Stimulated activated naive CD8-positive, alpha-beta T cell treated with anti-CD3 and anti-CD28 coated beads, Interleukin-15, amount 100 ng/mL, for 72 hours (primary cell): Measurements from ENCODE around the gene LYST.
A peak's percentile ranks its signal among the peaks of the same experiment; 100 is the strongest.
"Not testable (repeated sequence)": the region's sequence is repeated elsewhere in the genome, so short reads cannot be mapped to it uniquely, and the experiment has no call there.

Experiments used
- ATAC-seq: fragments of 150-1000 bp; cut with Tn5 transposase; 2 replicates; pipeline ENCODE4 v1.10.0; 2021; ENCODE audit warnings: mild to moderate bottlenecking, moderate library complexity
- DNase-seq, 2 donors: peaks; one replicate each; pipeline ENCODE4 v3.0.0; 2021 to 2022
- H3K27ac Mint-ChIP-seq, 2 donors: one replicate each; pipeline ENCODE4 v1.8.0; 2022; ENCODE audit warnings: mild to moderate bottlenecking in 2 of 2, mixed read lengths in 2 of 2, moderate library complexity in 2 of 2
- H3K27me3 Mint-ChIP-seq: one replicate; pipeline ENCODE4 v1.8.0; 2022; ENCODE audit warnings: mixed read lengths
- H3K4me1 Mint-ChIP-seq: one replicate; pipeline ENCODE4 v1.8.0; 2022; ENCODE audit warnings: mild to moderate bottlenecking, mixed read lengths
- H3K4me3 Mint-ChIP-seq, 2 donors: one replicate each; pipeline ENCODE4 v1.8.0; 2022; ENCODE audit warnings: mild to moderate bottlenecking in 2 of 2, mixed read lengths in 2 of 2, moderate library complexity in 1 of 2
- H3K9me3 Mint-ChIP-seq, 2 donors: one replicate each; pipeline ENCODE4 v1.8.0; 2022; ENCODE audit warnings: mixed read lengths in 2 of 2

The LYST gene

GRCh38 chr1:235855811-235856429 is 10.8 kb downstream of the LYST start:
- H3K27me3 Mint-ChIP-seq, result no peaks in the 10 kb centered on the region
- DNase-seq (no peak), ATAC-seq (peak; percentile 93)
- H3K27ac Mint-ChIP-seq, result peak overlapping the region in 1 of 2 donors; percentile 9
- no peaks in the 10 kb centered on the region for H3K9me3 Mint-ChIP-seq
- peaks cover 38% of the 10 kb centered on the region for H3K4me1 Mint-ChIP-seq
- peak overlapping the region in 1 of 2 donors; percentile 48 for H3K4me3 Mint-ChIP-seq

- H3K27me3 Mint-ChIP-seq, result no peaks in the 10 kb centered on the region
- H3K9me3 Mint-ChIP-seq, result no peaks in the 10 kb centered on the region
- no peak for ATAC-seq
- peaks cover 54% of the 10 kb centered on the region for H3K4me1 Mint-ChIP-seq
- peak overlapping the region; percentile 36 to 64 for H3K4me3 Mint-ChIP-seq
- no peak overlapping the region for H3K27ac Mint-ChIP-seq
- no peak for DNase-seq
Measured at GRCh38 chr1:235854347-235854746, 12.4 kb downstream of the LYST start.

- H3K27ac Mint-ChIP-seq, result no peak overlapping the region
- ATAC-seq (no peak), DNase-seq (no peak)
- H3K4me1 Mint-ChIP-seq, result peaks cover 61% of the 10 kb centered on the region
- H3K4me3 Mint-ChIP-seq, result no peak overlapping the region
- H3K27me3 Mint-ChIP-seq, result no peaks in the 10 kb centered on the region
- no peaks in the 10 kb centered on the region for H3K9me3 Mint-ChIP-seq
Measured at GRCh38 chr1:235853653-235854052, 13.1 kb downstream of the LYST start.

GRCh38 chr1:235852887-235853286 is 13.8 kb downstream of the LYST start:
- no peak for ATAC-seq
- no peaks in the 10 kb centered on the region for H3K27me3 Mint-ChIP-seq
- H3K9me3 Mint-ChIP-seq, result no peaks in the 10 kb centered on the region
- no peak for DNase-seq
- no peak overlapping the region for H3K4me3 Mint-ChIP-seq
- H3K27ac Mint-ChIP-seq, result no peak overlapping the region
- H3K4me1 Mint-ChIP-seq, result peaks cover 68% of the 10 kb centered on the region

- DNase-seq, result no peak
- no peak for ATAC-seq
- no peak overlapping the region for H3K4me3 Mint-ChIP-seq
- H3K4me1 Mint-ChIP-seq, result peaks cover 78% of the 10 kb centered on the region
- H3K27me3 Mint-ChIP-seq, result no peaks in the 10 kb centered on the region
- no peak overlapping the region for H3K27ac Mint-ChIP-seq
- peaks cover 0 to 4% of the 10 kb centered on the region in 2 donors for H3K9me3 Mint-ChIP-seq
Measured at GRCh38 chr1:235851939-235852338, 14.8 kb downstream of the LYST start.

- ATAC-seq, result peak; percentile 67
- H3K27ac Mint-ChIP-seq, result peak overlapping the region; percentile 6 to 83
- DNase-seq, H3K27me3 Mint-ChIP-seq: not testable (repeated sequence)
- H3K4me3 Mint-ChIP-seq, result peak overlapping the region; percentile 55 to 67
- H3K9me3 Mint-ChIP-seq, result peaks cover 9 to 11% of the 10 kb centered on the region in 2 donors
- H3K4me1 Mint-ChIP-seq, result peaks cover 81% of the 10 kb centered on the region
Measured at GRCh38 chr1:235848251-235848650, 18.5 kb downstream of the LYST start.

GRCh38 chr1:235845656-235846107 is 21.0 kb downstream of the LYST start:
- H3K27me3 Mint-ChIP-seq, DNase-seq, ATAC-seq: not testable (repeated sequence)
- peak overlapping the region in 1 of 2 donors; percentile 66 for H3K27ac Mint-ChIP-seq
- peaks cover 77% of the 10 kb centered on the region for H3K4me1 Mint-ChIP-seq
- H3K4me3 Mint-ChIP-seq, result peak overlapping the region in 1 of 2 donors; percentile 55
- peaks cover 9 to 11% of the 10 kb centered on the region in 2 donors for H3K9me3 Mint-ChIP-seq

GRCh38 chr1:235844776-235845175 is 21.9 kb downstream of the LYST start:
- H3K27me3 Mint-ChIP-seq, result no peaks in the 10 kb centered on the region
- no peak overlapping the region for H3K27ac Mint-ChIP-seq
- DNase-seq, result no peak
- no peak for ATAC-seq
- H3K9me3 Mint-ChIP-seq, result peaks cover 9 to 11% of the 10 kb centered on the region in 2 donors
- H3K4me1 Mint-ChIP-seq, result peaks cover 77% of the 10 kb centered on the region
- peak overlapping the region in 1 of 2 donors; percentile 43 for H3K4me3 Mint-ChIP-seq

GRCh38 chr1:235843461-235843961 is 23.2 kb downstream of the LYST start:
- Mint-ChIP-seq H3K27ac (no peak overlapping the region), H3K4me3 (no peak overlapping the region), H3K4me1 (peaks cover 77% of the 10 kb centered on the region), H3K27me3 (no peaks in the 10 kb centered on the region), H3K9me3 (peaks cover 9 to 11% of the 10 kb centered on the region in 2 donors)
- DNase-seq, result no peak
- ATAC-seq, result peak; percentile 63

GRCh38 chr1:235841938-235842545 is 24.7 kb downstream of the LYST start:
- DNase-seq (no peak), ATAC-seq (no peak)
- H3K4me1 Mint-ChIP-seq, result peaks cover 64% of the 10 kb centered on the region
- H3K9me3 Mint-ChIP-seq, result peaks cover 9% of the 10 kb centered on the region in 2 donors
- no peaks in the 10 kb centered on the region for H3K27me3 Mint-ChIP-seq
- no peak overlapping the region for H3K27ac Mint-ChIP-seq
- no peak overlapping the region for H3K4me3 Mint-ChIP-seq

- Mint-ChIP-seq H3K27me3 (no peaks in the 10 kb centered on the region), H3K4me1 (peaks cover 40% of the 10 kb centered on the region), H3K27ac (no peak overlapping the region), H3K4me3 (no peak overlapping the region), H3K9me3 (no peaks in the 10 kb centered on the region)
- no peak for DNase-seq
- ATAC-seq, result peak; percentile 77
Measured at GRCh38 chr1:235838021-235838420, 28.7 kb downstream of the LYST start.

- Mint-ChIP-seq H3K4me1 (peaks cover 30% of the 10 kb centered on the region), H3K4me3 (no peak overlapping the region), H3K27me3 (no peaks in the 10 kb centered on the region), H3K27ac (no peak overlapping the region), H3K9me3 (no peaks in the 10 kb centered on the region)
- ATAC-seq (no peak), DNase-seq (no peak)
Measured at GRCh38 chr1:235835226-235835625, 31.5 kb downstream of the LYST start.

- DNase-seq, result no peak
- H3K4me3 Mint-ChIP-seq, result no peak overlapping the region
Measured at GRCh38 chr1:235834620-235835019, 32.1 kb downstream of the LYST start.

GRCh38 chr1:235832011-235832410 is 34.7 kb downstream of the LYST start:
- DNase-seq, result no peak

More at GRCh38 chr1:235834620-235835019, 32.1 kb downstream of the LYST start:
- Mint-ChIP-seq H3K9me3 (no peaks in the 10 kb centered on the region), H3K4me1 (peaks cover 24% of the 10 kb centered on the region), H3K27ac (no peak overlapping the region), H3K27me3 (no peaks in the 10 kb centered on the region)
- no peak for ATAC-seq

GRCh38 chr1:235831148-235831547 is 35.6 kb downstream of the LYST start:
- Mint-ChIP-seq H3K27me3 (no peaks in the 10 kb centered on the region), H3K4me1 (peaks cover 11% of the 10 kb centered on the region), H3K9me3 (no peaks in the 10 kb centered on the region), H3K27ac (peak overlapping the region in 1 of 2 donors; percentile 72), H3K4me3 (peak overlapping the region in 1 of 2 donors; percentile 10)
- ATAC-seq, result peak; percentile 100
- DNase-seq, result peak; percentile 13 to 64

More at GRCh38 chr1:235832011-235832410, 34.7 kb downstream of the LYST start:
- Mint-ChIP-seq H3K4me1 (peaks cover 11% of the 10 kb centered on the region), H3K4me3 (no peak overlapping the region), H3K27me3 (no peaks in the 10 kb centered on the region), H3K27ac (no peak overlapping the region), H3K9me3 (no peaks in the 10 kb centered on the region)
- no peak for ATAC-seq
